NCI-H82 treated with DMSO at 0.1 percent for 48 hours (cell line): Measurements from ENCODE around the gene MYO1A.
"Not testable (repeated sequence)": the region's sequence is repeated elsewhere in the genome, so short reads cannot be mapped to it uniquely, and the experiment has no call there.

ENCODE experiments used
- DNase-seq: peaks from one replicate; lab custom pipeline; 2025; ENCODE audit not compliant: unreplicated experiment; lab: John Stamatoyannopoulos, UW

Gene MYO1A

GRCh38 chr12:57048423-57049118 lies 1.4 kb downstream of the MYO1A start:
- no peak for DNase-seq

GRCh38 chr12:57047981-57048380 lies 1.9 kb downstream of the MYO1A start:
- DNase-seq = no peak

GRCh38 chr12:57046947-57047890 lies 2.7 kb downstream of the MYO1A start:
- no peak for DNase-seq

- DNase-seq = no peak
These were observed 3.7 kb downstream of the MYO1A start for GRCh38 chr12:57046086-57046791.

GRCh38 chr12:57044889-57045288 lies 5.0 kb downstream of the MYO1A start:
- DNase-seq = no peak

- no peak for DNase-seq
These were observed 5.5 kb downstream of the MYO1A start for GRCh38 chr12:57044468-57044867.

- no peak for DNase-seq
These were observed 7.2 kb downstream of the MYO1A start for GRCh38 chr12:57042695-57043094.

- DNase-seq = no peak
These were observed 9.2 kb downstream of the MYO1A start for GRCh38 chr12:57040750-57041149.

GRCh38 chr12:57040211-57040610 lies 9.7 kb downstream of the MYO1A start:
- no peak for DNase-seq

- DNase-seq = no peak
These were observed 10.7 kb downstream of the MYO1A start for GRCh38 chr12:57039016-57039798.

- DNase-seq = no peak
These were observed 12.7 kb downstream of the MYO1A start for GRCh38 chr12:57037264-57037663.

- DNase-seq = no peak
These were observed 16.5 kb downstream of the MYO1A start for GRCh38 chr12:57033431-57033830.

GRCh38 chr12:57031789-57032188 lies 18.1 kb downstream of the MYO1A start:
- no peak for DNase-seq

GRCh38 chr12:57031138-57031725 lies 18.7 kb downstream of the MYO1A start:
- DNase-seq = no peak

GRCh38 chr12:57029457-57029856 lies 20.5 kb downstream of the MYO1A start:
- no peak for DNase-seq

- no peak for DNase-seq
These were observed 22.1 kb downstream of the MYO1A start for GRCh38 chr12:57027805-57028153.

GRCh38 chr12:57027011-57027804 lies 22.7 kb downstream of the MYO1A start:
- DNase-seq = no peak

GRCh38 chr12:57025196-57025595 lies 24.7 kb downstream of the MYO1A start:
- no peak for DNase-seq

- DNase-seq = not testable (repeated sequence)
These were observed 27.6 kb downstream of the MYO1A start for GRCh38 chr12:57022324-57022723.
